H9 (cell line): ENCODE measurements around the gene RNF220. TPM values are rescaled to one million over a fixed set of nuclear protein-coding genes. Genes with fewer than 3 reads are reported as not detected.
A peak's percentile ranks its signal among the peaks of the same experiment; 100 is the strongest.

ENCODE experiments used
- DNase-seq: peaks from one replicate; pipeline ENCODE4 v3.0.0-alpha.2; 2017
- H2AFZ ChIP-seq: one replicate; pipeline ENCODE4 v1.6.1; 2013; ENCODE audit warnings: mild to moderate bottlenecking, low read length, control low read depth, moderate library complexity
- H2AK5ac ChIP-seq: 2 replicates; pipeline ENCODE4 v1.6.1; 2013; ENCODE audit warnings: low read length, control low read depth, mixed read lengths; ENCODE audit not compliant: insufficient read length
- H2BK120ac ChIP-seq: one replicate; pipeline ENCODE4 v1.6.1; 2013; ENCODE audit warnings: low read depth, mild to moderate bottlenecking, low read length, control low read depth, inconsistent platforms; ENCODE audit not compliant: poor library complexity, severe bottlenecking
- H2BK12ac ChIP-seq: 2 replicates; pipeline ENCODE4 v1.6.1; 2013; ENCODE audit warnings: low read length, control low read depth, mixed read lengths, low read depth; ENCODE audit not compliant: insufficient read length
- H2BK15ac ChIP-seq: 2 replicates; pipeline ENCODE4 v1.6.1; 2013; ENCODE audit warnings: low read depth, low read length, control low read depth
- H2BK20ac ChIP-seq: one replicate; pipeline ENCODE4 v1.6.1; 2013; ENCODE audit warnings: low read depth, mild to moderate bottlenecking, low read length, control low read depth, inconsistent platforms; ENCODE audit not compliant: poor library complexity, severe bottlenecking
- H2BK5ac ChIP-seq: 2 replicates; pipeline ENCODE4 v1.6.1; 2013; ENCODE audit warnings: low read length, control low read depth, mixed read lengths; ENCODE audit not compliant: insufficient read length
- H3K14ac ChIP-seq: 2 replicates; pipeline ENCODE4 v1.6.1; 2013; ENCODE audit warnings: low read length, control low read depth; ENCODE audit not compliant: insufficient read depth
- H3K18ac ChIP-seq: 2 replicates; pipeline ENCODE4 v1.6.1; 2013; ENCODE audit warnings: low read depth, mild to moderate bottlenecking, mixed read lengths, low read length, control low read depth; ENCODE audit not compliant: insufficient read length
- H3K23ac ChIP-seq: 2 replicates; pipeline ENCODE4 v1.6.1; 2013; ENCODE audit warnings: low read length, control low read depth, mixed read lengths, low read depth; ENCODE audit not compliant: insufficient read length
- H3K23me2 ChIP-seq: 2 replicates; pipeline ENCODE4 v1.6.1; 2013; ENCODE audit warnings: low read depth, mild to moderate bottlenecking, mixed read lengths, low read length, control low read depth; ENCODE audit not compliant: insufficient read length, poor library complexity, severe bottlenecking
- H3K27ac ChIP-seq: 2 replicates; pipeline ENCODE4 v1.5.1; 2013; ENCODE audit warnings: low read length, control low read depth, mixed read lengths, low read depth; ENCODE audit not compliant: insufficient read length
- H3K27me3 ChIP-seq: 2 replicates; pipeline ENCODE4 v1.6.1; 2013; ENCODE audit warnings: low read length, control low read depth, inconsistent platforms; ENCODE audit not compliant: insufficient read depth
- H3K4ac ChIP-seq: 2 replicates; pipeline ENCODE4 v1.6.1; 2013; ENCODE audit warnings: low read depth, mild to moderate bottlenecking, control low read depth, inconsistent platforms, low read length, moderate library complexity
- H3K4me1 ChIP-seq: 2 replicates; pipeline ENCODE4 v1.6.1; 2013; ENCODE audit warnings: low read length, control low read depth, inconsistent platforms; ENCODE audit not compliant: insufficient read depth
- H3K4me2 ChIP-seq: 2 replicates; pipeline ENCODE4 v1.6.1; 2013; ENCODE audit warnings: low read length, control low read depth, mixed read lengths; ENCODE audit not compliant: insufficient read length, insufficient read depth
- H3K56ac ChIP-seq: 2 replicates; pipeline ENCODE4 v1.6.1; 2013; ENCODE audit warnings: low read depth, mild to moderate bottlenecking, mixed read lengths, low read length, control low read depth; ENCODE audit not compliant: insufficient read length
- H3K79me1 ChIP-seq: 2 replicates; pipeline ENCODE4 v1.6.1; 2013; ENCODE audit warnings: low read depth, mild to moderate bottlenecking, moderate library complexity, low read length, control low read depth, inconsistent platforms; ENCODE audit not compliant: insufficient read depth, poor library complexity, severe bottlenecking
- H3K79me2 ChIP-seq: 2 replicates; pipeline ENCODE4 v1.6.1; 2013; ENCODE audit warnings: low read length, control low read depth, inconsistent platforms; ENCODE audit not compliant: insufficient read depth
- H3K9ac ChIP-seq: 2 replicates; pipeline ENCODE4 v1.6.1; 2013; ENCODE audit warnings: low read length, control low read depth, mixed read lengths; ENCODE audit not compliant: insufficient read length; ENCODE audit errors: extremely low read depth
- H3K9me3 ChIP-seq: one replicate; pipeline ENCODE4 v1.6.1; 2013; ENCODE audit warnings: low read depth, low read length, inconsistent platforms; ENCODE audit not compliant: control insufficient read depth
- H3T11ph ChIP-seq: one replicate; pipeline ENCODE4 v1.6.1; 2013; ENCODE audit warnings: mild to moderate bottlenecking, low read length, control low read depth, inconsistent platforms
- H4K20me1 ChIP-seq: one replicate; pipeline ENCODE4 v1.6.1; 2013; ENCODE audit not compliant: control insufficient read depth, insufficient read length, insufficient read depth
- H4K5ac ChIP-seq: 2 replicates; pipeline ENCODE4 v1.6.1; 2013; ENCODE audit warnings: low read depth, mild to moderate bottlenecking, mixed read lengths, low read length, control low read depth; ENCODE audit not compliant: insufficient read length
- H4K8ac ChIP-seq: replicated peaks from 2 replicates; pipeline ENCODE4 v1.6.1; 2013; ENCODE audit warnings: low read length, control low read depth, mixed read lengths, low read depth; ENCODE audit not compliant: insufficient read length
- H4K91ac ChIP-seq: 2 replicates; pipeline ENCODE4 v1.6.1; 2013; ENCODE audit warnings: low read depth, mild to moderate bottlenecking, moderate library complexity, mixed read lengths, low read length, control low read depth; ENCODE audit not compliant: insufficient read length
- H3K27ac Mint-ChIP-seq, 3 experiments: 2 replicates in 2 of 3; 3 replicates in 1 of 3; pipeline ENCODE4 v1.8.0; 2020 to 2021; ENCODE audit warnings: mixed read lengths in 3 of 3, mild to moderate bottlenecking in 1 of 3, moderate library complexity in 1 of 3
- H3K27me3 Mint-ChIP-seq: 2 replicates; pipeline ENCODE4 v1.8.0; 2021; ENCODE audit warnings: low read depth, mild to moderate bottlenecking, moderate library complexity, mixed read lengths
- H3K36me3 Mint-ChIP-seq, 3 experiments: 2 replicates in 2 of 3; 3 replicates in 1 of 3; pipeline ENCODE4 v1.8.0; 2020 to 2021; ENCODE audit warnings: low read depth in 3 of 3, mixed read lengths in 3 of 3; ENCODE audit not compliant: insufficient read depth in 1 of 3
- H3K4me1 Mint-ChIP-seq, 2 experiments: 2 replicates each; pipeline ENCODE4 v1.8.0; 2020; ENCODE audit warnings: mixed read lengths in 2 of 2
- H3K4me3 Mint-ChIP-seq, 2 experiments: 2 replicates in 1 of 2; 3 replicates in 1 of 2; pipeline ENCODE4 v1.8.0; 2020 to 2021; ENCODE audit warnings: mild to moderate bottlenecking in 2 of 2, mixed read lengths in 2 of 2, moderate library complexity in 1 of 2
- H3K9me3 Mint-ChIP-seq, 2 experiments: 2 replicates in 1 of 2; 3 replicates in 1 of 2; pipeline ENCODE4 v1.8.0; 2020; ENCODE audit warnings: mild to moderate bottlenecking in 2 of 2, mixed read lengths in 2 of 2, moderate library complexity in 1 of 2
- WGBS: extraction: QIAGEN DNeasy Blood & Tissue Kit; methylation state at CpG from one replicate; pipeline ENCODE4 v1.1.7; 2013; ENCODE audit warnings: missing lambda C conversion rate, low lambda C conversion rate, mixed read lengths; ENCODE audit not compliant: insufficient read length; ENCODE audit errors: extremely low coverage; 5-methylcytosine and 5-hydroxymethylcytosine counted together
- total RNA-seq: library from RNA; stranded (reverse); gene quantifications from 2 replicates; pipeline ENCODE4 v1.2.1, GENCODE V29; 2021
- TF ChIP-seq, protein P1 (sequence below): fragments of 200-600 bp; sonication (generic); conservative IDR thresholded peaks from 3 replicates; pipeline ENCODE4 v1.8.0; 2021; ENCODE audit warnings: antibody characterized with exemption, mild to moderate bottlenecking

The RNF220 gene
- total RNA-seq, 1 experiment from 2014 or later = 109 TPM

DNA sequence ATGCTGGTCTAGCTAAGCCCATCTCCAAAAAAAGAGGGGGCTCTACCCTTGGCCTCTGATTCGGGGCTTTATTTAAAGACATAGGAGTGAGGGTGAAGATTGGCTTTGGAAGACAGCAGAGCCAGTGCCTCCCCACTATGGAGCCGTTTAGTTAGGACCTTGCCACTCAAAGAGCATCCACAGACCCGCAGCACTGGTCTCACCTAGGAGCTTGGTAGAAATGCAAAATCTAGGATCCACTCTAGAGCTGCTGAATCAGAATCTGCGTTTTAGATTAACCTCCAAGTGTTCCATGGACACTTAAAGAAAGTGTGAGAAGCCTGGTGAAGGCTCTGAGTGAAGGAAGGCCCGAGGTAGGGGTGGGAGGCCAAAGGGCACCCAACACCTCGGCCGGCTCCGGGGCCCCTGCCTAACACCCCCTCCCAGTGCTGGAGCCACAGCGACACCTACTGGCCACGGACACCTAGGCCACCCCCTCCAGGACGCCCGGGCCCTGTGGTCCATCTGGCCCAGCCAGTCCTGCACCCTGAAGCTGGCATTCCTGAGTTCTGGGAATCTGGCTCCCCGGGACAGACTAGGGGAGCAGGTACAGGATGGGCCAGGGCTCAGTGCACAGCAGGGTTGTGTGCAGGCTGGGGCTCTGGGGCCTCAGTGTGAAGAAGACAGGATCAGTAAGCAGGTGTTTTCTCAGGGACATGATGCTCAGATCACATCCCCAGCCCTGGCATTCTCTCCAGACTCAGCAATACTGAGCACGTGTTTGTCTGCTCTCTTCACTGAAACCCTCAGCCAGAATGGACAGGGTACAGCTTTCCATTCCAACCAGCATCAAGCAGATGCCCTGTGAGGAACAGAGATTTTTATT is 190.0 kb downstream of the RNF220 start:
- H3K9ac ChIP-seq = no peak overlapping the region
- H2BK120ac ChIP-seq = no peak overlapping the region
- H3K79me2 ChIP-seq = no peaks in the 10 kb centered on the region
- H3K9me3 ChIP-seq = no peaks in the 10 kb centered on the region
- TF ChIP-seq, protein P1, sequence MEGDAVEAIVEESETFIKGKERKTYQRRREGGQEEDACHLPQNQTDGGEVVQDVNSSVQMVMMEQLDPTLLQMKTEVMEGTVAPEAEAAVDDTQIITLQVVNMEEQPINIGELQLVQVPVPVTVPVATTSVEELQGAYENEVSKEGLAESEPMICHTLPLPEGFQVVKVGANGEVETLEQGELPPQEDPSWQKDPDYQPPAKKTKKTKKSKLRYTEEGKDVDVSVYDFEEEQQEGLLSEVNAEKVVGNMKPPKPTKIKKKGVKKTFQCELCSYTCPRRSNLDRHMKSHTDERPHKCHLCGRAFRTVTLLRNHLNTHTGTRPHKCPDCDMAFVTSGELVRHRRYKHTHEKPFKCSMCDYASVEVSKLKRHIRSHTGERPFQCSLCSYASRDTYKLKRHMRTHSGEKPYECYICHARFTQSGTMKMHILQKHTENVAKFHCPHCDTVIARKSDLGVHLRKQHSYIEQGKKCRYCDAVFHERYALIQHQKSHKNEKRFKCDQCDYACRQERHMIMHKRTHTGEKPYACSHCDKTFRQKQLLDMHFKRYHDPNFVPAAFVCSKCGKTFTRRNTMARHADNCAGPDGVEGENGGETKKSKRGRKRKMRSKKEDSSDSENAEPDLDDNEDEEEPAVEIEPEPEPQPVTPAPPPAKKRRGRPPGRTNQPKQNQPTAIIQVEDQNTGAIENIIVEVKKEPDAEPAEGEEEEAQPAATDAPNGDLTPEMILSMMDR = peak; percentile 99
- H2BK20ac ChIP-seq = no peak overlapping the region
- no peak overlapping the region for H2BK15ac ChIP-seq
- Mint-ChIP-seq H3K4me3 (no peak overlapping the region), H3K27ac (no peak overlapping the region), H3K9me3 (no peaks in the 10 kb centered on the region), H3K27me3 (peaks cover 47% of the 10 kb centered on the region), H3K36me3 (no peaks in the 10 kb centered on the region; a peak in 1 of 7 replicates), H3K4me1 (peaks cover 27 to 29% of the 10 kb centered on the region in 2 experiments)
- H3K23me2 ChIP-seq = no peaks in the 10 kb centered on the region
- no peak overlapping the region for H4K5ac ChIP-seq
- no CpG with 5 or more reads among the region's 14 CpGs for WGBS
- H3T11ph ChIP-seq = no peak overlapping the region
- no peaks in the 10 kb centered on the region for H4K20me1 ChIP-seq
- H2AFZ ChIP-seq = no peak overlapping the region
- H3K4me2 ChIP-seq = no peak overlapping the region
- no peak overlapping the region for H4K8ac ChIP-seq
- H3K27ac ChIP-seq = no peak overlapping the region
- H2BK12ac ChIP-seq = no peak overlapping the region
- H4K91ac ChIP-seq = no peak overlapping the region
- no peak overlapping the region for H3K14ac ChIP-seq
- no peak overlapping the region for H2BK5ac ChIP-seq
- no peaks in the 10 kb centered on the region for H3K79me1 ChIP-seq
- H3K4me1 ChIP-seq = peaks cover 7% of the 10 kb centered on the region; the same call in 1 of the 2 replicates
- H3K23ac ChIP-seq = no peak overlapping the region
- H3K56ac ChIP-seq = no peak overlapping the region
- no peaks in the 10 kb centered on the region for H3K27me3 ChIP-seq
- no peak overlapping the region for H2AK5ac ChIP-seq
- H3K18ac ChIP-seq = no peak overlapping the region
- H3K4ac ChIP-seq = no peak overlapping the region
- peak; percentile 85 for DNase-seq
